ENCODE data around the gene BRICD5. TPM values are rescaled to one million over a fixed set of nuclear protein-coding genes. Genes with fewer than 3 reads are reported as not detected.

The BRICD5 gene
- total and polyA plus RNA-seq, 2 of the 4 experiments (the other 2 are of a cell fraction), result 0.18 to 0.94 TPM

DNA sequence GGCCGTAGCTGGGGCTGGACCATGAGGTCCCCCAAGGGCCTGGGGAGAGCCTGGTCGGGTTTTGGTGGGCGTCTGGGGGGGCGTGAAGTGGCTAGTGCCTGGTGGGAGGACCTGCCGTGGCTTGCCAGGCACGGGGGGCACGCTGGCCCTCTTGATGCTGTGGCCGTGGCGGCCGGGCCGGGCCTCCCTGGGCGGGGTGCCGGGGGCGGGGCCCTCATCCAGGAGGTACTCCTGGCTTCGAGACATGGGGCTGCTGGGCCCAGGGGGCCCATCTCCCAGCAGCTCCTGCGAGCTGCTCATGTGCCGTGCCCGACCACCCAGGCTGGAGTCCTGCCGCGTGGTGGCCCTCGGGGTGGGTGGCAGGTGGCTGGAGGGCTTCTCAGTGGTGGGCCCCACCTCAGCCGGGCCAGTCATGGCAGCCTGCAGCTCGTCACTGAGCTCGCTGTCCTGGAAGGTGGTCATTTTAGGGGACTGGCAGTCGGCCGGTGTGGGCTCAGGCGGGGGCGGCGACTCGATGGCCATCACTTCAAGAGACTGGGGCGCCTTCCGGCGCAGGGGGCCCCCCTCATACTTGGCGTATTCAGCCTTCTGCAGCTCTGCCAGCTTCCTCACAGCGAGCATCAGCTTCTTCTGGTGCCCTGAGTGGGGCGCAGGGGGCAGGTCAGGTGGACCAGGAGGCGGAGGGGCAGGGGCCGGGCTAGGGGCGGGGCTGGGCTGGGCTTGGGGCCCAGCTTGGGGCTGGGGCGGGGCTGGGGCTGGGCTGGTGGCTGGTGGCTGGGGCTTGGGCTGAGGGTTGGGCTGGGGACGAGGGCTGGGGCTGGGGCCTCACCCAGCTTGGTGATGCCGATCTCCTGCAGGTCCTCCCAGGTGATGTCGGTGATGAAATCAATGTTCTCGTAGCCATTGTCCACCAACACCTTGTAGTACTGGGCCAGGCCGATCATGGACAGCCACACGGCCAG, 29.4 kb downstream of the BRICD5 start:
- Histone ChIP-seq H3K18ac (ENCODE audit: low read depth, low read length) (no peak overlapping the region), H3K14ac (replicated peaks; ENCODE audit: low read depth, low read length) (no peak overlapping the region), H3K56ac (ENCODE audit: extremely low read depth, insufficient read depth, low read length) (no peak overlapping the region), H3K23ac (ENCODE audit: low read depth, low read length) (no peak overlapping the region), H3K9me3 (ENCODE audit: control insufficient read depth, insufficient read depth, low read length) (no peaks in the 10 kb centered on the region), H2BK20ac (ENCODE audit: low read depth, low read length) (no peak overlapping the region), H2AK9ac (replicated peaks; ENCODE audit: low read depth, low read length, poor library complexity) (no peak overlapping the region), H3K9me1 (ENCODE audit: insufficient read depth, low read length) (peaks cover 3% of the 10 kb centered on the region; the same call in 1 of the 2 replicates), H3K27me3 (ENCODE audit: control insufficient read depth, insufficient read depth, low read length) (no peaks in the 10 kb centered on the region; the same call in 1 of the 2 replicates), H3K4me2 (ENCODE audit: low read depth, low read length) (no peak overlapping the region), H2AFZ (replicated peaks; ENCODE audit: low read length, poor library complexity) (no peak overlapping the region), H3K79me1 (ENCODE audit: low read depth in 1 of 2, low read length in 2 of 2) (no peaks in the 10 kb centered on the region), H3K4me3 (ENCODE audit: insufficient read depth, low read depth, low read length) (no peak overlapping the region), H4K91ac (ENCODE audit: insufficient read depth, low read depth, low read length) (no peak overlapping the region), H4K5ac (ENCODE audit: low read depth, low read length) (no peak overlapping the region), H2AK5ac (ENCODE audit: low read depth, low read length) (no peak overlapping the region), H2BK5ac (ENCODE audit: low read depth, low read length, poor library complexity, severe bottlenecking) (no peak overlapping the region), H3K36me3 (ENCODE audit: control insufficient read depth, insufficient read depth, low read length) (peaks cover 14% of the 10 kb centered on the region; the same call in 1 of the 2 replicates), H3K4ac (ENCODE audit: low read depth, low read length) (no peak overlapping the region), H3K9ac (ENCODE audit: low read depth, low read length) (no peak overlapping the region), H4K20me1 (ENCODE audit: insufficient read depth, low read length) (peaks cover 7% of the 10 kb centered on the region; the same call in 1 of the 2 replicates), H4K8ac (ENCODE audit: low read depth in 2 of 2, low read length in 2 of 2) (no peak overlapping the region), H3K27ac (ENCODE audit: insufficient read depth, low read length) (no peak overlapping the region), H2BK120ac (ENCODE audit: low read depth, low read length) (no peak overlapping the region), H2BK15ac (ENCODE audit: low read depth, low read length) (no peak overlapping the region), H3K4me1 (ENCODE audit: control insufficient read depth, insufficient read depth, low read length) (no peaks in the 10 kb centered on the region)
- in situ Hi-C loops (cut with MboI; ENCODE audit: low sequenced_read_pairs), result no loop called here
- DNase-seq, result no peak
- TF ChIP-seq ELK1 (IDR thresholded peaks at IDR 0.05; ENCODE audit: borderline replicate concordance, low read depth, low read length), result no peak
- dilution Hi-C loops (cut with HindIII; ENCODE audit: low sequenced_read_pairs, unreplicated experiment), result no loop called here
- no TSS peak for BruUV-seq (replicated peaks)
- intact Hi-C loops (cut with micrococcal nuclease), result no loop called here
- WGBS, 2 experiments (ENCODE audit: extremely low coverage in 2 of 2, insufficient read length in 1 of 2), result 91% methylated on average over 21 of the region's 46 CpGs; no CpG with 5 or more reads in 1 of the 2 experiments
- no peak for ATAC-seq (ENCODE audit: low read depth)
- POLR2A ChIA-PET (ENCODE audit: unreplicated experiment), result interaction anchor here (0.6 kb wide), 1 partner anchor 33 kb away, joined by 3 read pairs; no protein-coding TSS in a partner anchor
- CTCF ChIA-PET, result no interaction called here

All from IMR-90 (cell line).